Measurements from ENCODE around the gene NUDC.
"Not testable (repeated sequence)": the region's sequence is repeated elsewhere in the genome, so short reads cannot be mapped to it uniquely, and the experiment has no call there.

The NUDC gene

GRCh38 chr1:26921540-26922430 is at the start of gene NUDC:
TSS of gene NUDC (plus strand) at chr1:26921743. CDS start at chr1:26921849, 106 bp downstream.
- Histone ChIP-seq H3K4me2 (ENCODE audit: low read depth, low read length, poor library complexity, severe bottlenecking) (peak within 1 kb of the TSS; percentile 99), H4K20me1 (ENCODE audit: insufficient read depth, low read length, poor library complexity, severe bottlenecking) (peaks cover 28% of the 10 kb centered on the region), H3K9me2 (replicated peaks; ENCODE audit: low read depth, low read length) (no peaks in the 10 kb centered on the region), H2AFZ (ENCODE audit: low read length) (peak within 1 kb of the TSS; percentile 86), H3F3A (ENCODE audit: low read depth) (no peaks in the 10 kb centered on the region), H3K9me3 (ENCODE audit: insufficient read depth, low read depth, low read length) (no peaks in the 10 kb centered on the region), H3K4me3 (ENCODE audit: low read length, poor library complexity, severe bottlenecking) (peak within 1 kb of the TSS; percentile 92), H3K79me2 (ENCODE audit: insufficient read depth, low read length) (peaks cover 39% of the 10 kb centered on the region), H3K27me3 (ENCODE audit: insufficient read depth, low read length, poor library complexity, severe bottlenecking) (no peaks in the 10 kb centered on the region), H3K36me3 (ENCODE audit: insufficient read depth, low read length) (peaks cover 9% of the 10 kb centered on the region; the same call in 1 of the 2 replicates), H3K9ac (ENCODE audit: low read depth, low read length, poor library complexity, severe bottlenecking) (peak within 1 kb of the TSS; percentile 92), H3K4me1 (ENCODE audit: insufficient read depth, low read length, poor library complexity, severe bottlenecking) (peaks cover 37% of the 10 kb centered on the region)
- TF ChIP-seq, protein P1, sequence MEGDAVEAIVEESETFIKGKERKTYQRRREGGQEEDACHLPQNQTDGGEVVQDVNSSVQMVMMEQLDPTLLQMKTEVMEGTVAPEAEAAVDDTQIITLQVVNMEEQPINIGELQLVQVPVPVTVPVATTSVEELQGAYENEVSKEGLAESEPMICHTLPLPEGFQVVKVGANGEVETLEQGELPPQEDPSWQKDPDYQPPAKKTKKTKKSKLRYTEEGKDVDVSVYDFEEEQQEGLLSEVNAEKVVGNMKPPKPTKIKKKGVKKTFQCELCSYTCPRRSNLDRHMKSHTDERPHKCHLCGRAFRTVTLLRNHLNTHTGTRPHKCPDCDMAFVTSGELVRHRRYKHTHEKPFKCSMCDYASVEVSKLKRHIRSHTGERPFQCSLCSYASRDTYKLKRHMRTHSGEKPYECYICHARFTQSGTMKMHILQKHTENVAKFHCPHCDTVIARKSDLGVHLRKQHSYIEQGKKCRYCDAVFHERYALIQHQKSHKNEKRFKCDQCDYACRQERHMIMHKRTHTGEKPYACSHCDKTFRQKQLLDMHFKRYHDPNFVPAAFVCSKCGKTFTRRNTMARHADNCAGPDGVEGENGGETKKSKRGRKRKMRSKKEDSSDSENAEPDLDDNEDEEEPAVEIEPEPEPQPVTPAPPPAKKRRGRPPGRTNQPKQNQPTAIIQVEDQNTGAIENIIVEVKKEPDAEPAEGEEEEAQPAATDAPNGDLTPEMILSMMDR (conservative IDR thresholded peaks at IDR 0.05; ENCODE audit: low read length), result no peak
- TF ChIP-seq EZH2phosphoT487 (IDR thresholded peaks at IDR 0.05; ENCODE audit: borderline replicate concordance), result no peak

DNA sequence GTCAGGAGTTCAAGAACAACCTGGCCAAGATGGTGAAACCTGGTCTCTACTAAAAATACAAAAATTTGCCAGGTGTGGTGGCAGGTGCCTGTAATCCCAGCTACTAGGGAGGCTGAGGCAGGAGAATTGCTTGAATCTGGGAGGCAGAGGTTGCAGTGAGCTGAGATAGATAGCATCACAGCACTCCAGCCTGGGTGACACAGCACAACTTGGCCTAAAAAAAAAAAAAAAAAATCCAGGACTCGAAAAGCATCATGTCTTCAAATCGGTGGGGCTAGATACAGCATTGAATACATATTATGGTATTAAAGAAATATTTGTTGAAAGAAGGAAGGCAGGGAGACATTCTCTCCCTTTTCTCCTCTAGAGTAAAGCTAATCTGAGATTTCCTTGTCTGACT is 48.4 kb upstream of the NUDC start:
- H3K9me2 ChIP-seq (replicated peaks; ENCODE audit: low read depth, low read length); H3K4me2 ChIP-seq (ENCODE audit: low read depth, low read length, poor library complexity, severe bottlenecking); H4K20me1 ChIP-seq (ENCODE audit: insufficient read depth, low read length, poor library complexity, severe bottlenecking); H3K27me3 ChIP-seq (ENCODE audit: insufficient read depth, low read length, poor library complexity, severe bottlenecking); H3K9me3 ChIP-seq (ENCODE audit: insufficient read depth, low read depth, low read length); H3K36me3 ChIP-seq (ENCODE audit: insufficient read depth, low read length); H3K79me2 ChIP-seq (ENCODE audit: insufficient read depth, low read length); H2AFZ ChIP-seq (ENCODE audit: low read length); H3F3A ChIP-seq (ENCODE audit: low read depth); H3K9ac ChIP-seq (ENCODE audit: low read depth, low read length, poor library complexity, severe bottlenecking); H3K4me1 ChIP-seq (ENCODE audit: insufficient read depth, low read length, poor library complexity, severe bottlenecking); H3K4me3 ChIP-seq (ENCODE audit: low read length, poor library complexity, severe bottlenecking): not testable (repeated sequence)

- no peaks in the 10 kb centered on the region for H4K20me1 ChIP-seq (ENCODE audit: insufficient read depth, low read length, poor library complexity, severe bottlenecking)
- no peaks in the 10 kb centered on the region for H3K79me2 ChIP-seq (ENCODE audit: insufficient read depth, low read length)
- no peaks in the 10 kb centered on the region for H3K9me2 ChIP-seq (replicated peaks; ENCODE audit: low read depth, low read length)
- H3K27me3 ChIP-seq (ENCODE audit: insufficient read depth, low read length, poor library complexity, severe bottlenecking), result no peaks in the 10 kb centered on the region
- no peak overlapping the region for H3K4me3 ChIP-seq (ENCODE audit: low read length, poor library complexity, severe bottlenecking)
- no peaks in the 10 kb centered on the region for H3F3A ChIP-seq (ENCODE audit: low read depth)
- no peak overlapping the region for H3K9ac ChIP-seq (ENCODE audit: low read depth, low read length, poor library complexity, severe bottlenecking)
- no peak overlapping the region for H3K4me2 ChIP-seq (ENCODE audit: low read depth, low read length, poor library complexity, severe bottlenecking)
- H3K36me3 ChIP-seq (ENCODE audit: insufficient read depth, low read length), result peaks cover 16% of the 10 kb centered on the region; the same call in 1 of the 2 replicates
- H3K9me3 ChIP-seq (ENCODE audit: insufficient read depth, low read depth, low read length), result no peaks in the 10 kb centered on the region
- no peak for TF ChIP-seq EZH2phosphoT487 (IDR thresholded peaks at IDR 0.05; ENCODE audit: borderline replicate concordance)
- TF ChIP-seq, protein P1 (conservative IDR thresholded peaks at IDR 0.05; ENCODE audit: low read length), result no peak
- no peaks in the 10 kb centered on the region for H3K4me1 ChIP-seq (ENCODE audit: insufficient read depth, low read length, poor library complexity, severe bottlenecking)
- no peak overlapping the region for H2AFZ ChIP-seq (ENCODE audit: low read length)
These were observed 46.6 kb upstream of the NUDC start for GRCh38 chr1:26874896-26875295.
